Esophagus mucosa (tissue), 1 donor: ENCODE data around the gene GALNTL6. TPM values are rescaled to one million over a fixed set of nuclear protein-coding genes. Genes with fewer than 3 reads are reported as not detected.
A peak's percentile ranks its signal among the peaks of the same experiment; 100 is the strongest.

Experiments
- ATAC-seq: fragments of 200-7000 bp; cut with Tn5 transposase; one replicate; pipeline ENCODE4 v1.9.1; 2020
- total RNA-seq: library from RNA; stranded (reverse); gene quantifications from one replicate; pipeline ENCODE4 v1.2.4, GENCODE V29; 2023
- donor health status: DM: yes; HTN: yes; CAD: no.

GALNTL6 gene
- total RNA-seq, result not detected

DNA sequence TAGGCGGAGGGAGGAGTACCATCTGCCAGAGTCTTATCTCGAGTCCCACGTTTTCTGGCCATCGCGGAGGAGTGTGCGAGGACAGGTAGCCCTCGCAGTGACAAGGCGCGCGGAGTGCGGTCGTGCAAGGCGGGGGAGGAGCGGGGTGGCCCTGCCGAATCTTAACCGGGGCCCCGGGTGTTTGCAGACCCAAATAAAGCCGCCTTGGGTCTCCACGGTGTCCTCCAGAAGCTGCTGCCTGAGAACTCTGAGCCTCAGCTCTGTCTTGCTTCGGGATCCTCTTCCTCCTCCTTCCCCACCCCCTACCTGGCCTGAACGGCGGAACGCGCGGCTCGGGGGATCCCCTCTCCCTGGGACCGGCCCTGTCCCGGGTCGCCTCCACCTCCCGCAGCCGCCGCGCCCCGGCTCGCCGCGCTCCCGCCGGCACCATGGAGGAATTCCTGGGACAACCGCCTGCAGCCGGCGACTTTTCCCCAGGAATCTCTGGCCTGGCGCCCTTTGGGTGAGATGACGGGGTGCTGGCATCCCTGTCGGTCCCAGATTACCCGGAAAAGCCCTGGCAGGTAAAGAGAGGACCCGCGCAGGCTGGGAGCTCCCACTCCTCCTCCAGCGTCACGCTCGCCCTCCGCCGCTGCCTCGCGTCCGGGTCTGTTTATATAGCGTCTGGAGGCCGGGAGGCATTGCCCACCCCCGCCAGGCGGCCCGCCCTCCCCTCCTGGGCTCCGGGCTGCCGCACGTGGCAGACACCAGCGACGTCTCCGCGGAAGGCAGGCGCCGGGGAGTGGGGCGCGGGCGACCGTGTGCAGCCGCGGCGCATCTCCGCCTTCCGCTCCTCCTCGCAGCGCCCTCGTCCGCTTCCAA lies at the start of gene GALNTL6:
Gene GALNTL6 (plus strand): TSS at position 740 of the 861 bp plus-strand sequence.
- peak; percentile 22 for ATAC-seq

DNA sequence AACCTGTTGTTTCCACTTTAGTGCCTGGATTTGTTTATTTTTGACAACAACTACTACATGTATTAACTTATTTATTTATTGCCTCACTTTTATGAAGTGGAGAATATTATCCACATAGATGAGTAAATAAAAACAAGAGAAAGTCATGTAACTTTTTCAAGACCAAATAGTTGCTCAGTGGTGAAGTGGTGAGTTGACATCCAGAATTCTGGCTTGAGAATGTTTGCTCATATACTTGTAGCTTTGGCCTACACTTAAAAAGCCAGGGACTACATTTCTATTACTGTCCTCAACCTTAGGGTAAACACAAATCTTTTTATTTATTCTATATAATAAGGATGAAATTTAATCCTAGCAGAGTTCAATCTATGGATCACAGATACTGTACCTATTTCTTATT lies 47.7 kb upstream of the GALNTL6 start:
- ATAC-seq, result no peak

DNA sequence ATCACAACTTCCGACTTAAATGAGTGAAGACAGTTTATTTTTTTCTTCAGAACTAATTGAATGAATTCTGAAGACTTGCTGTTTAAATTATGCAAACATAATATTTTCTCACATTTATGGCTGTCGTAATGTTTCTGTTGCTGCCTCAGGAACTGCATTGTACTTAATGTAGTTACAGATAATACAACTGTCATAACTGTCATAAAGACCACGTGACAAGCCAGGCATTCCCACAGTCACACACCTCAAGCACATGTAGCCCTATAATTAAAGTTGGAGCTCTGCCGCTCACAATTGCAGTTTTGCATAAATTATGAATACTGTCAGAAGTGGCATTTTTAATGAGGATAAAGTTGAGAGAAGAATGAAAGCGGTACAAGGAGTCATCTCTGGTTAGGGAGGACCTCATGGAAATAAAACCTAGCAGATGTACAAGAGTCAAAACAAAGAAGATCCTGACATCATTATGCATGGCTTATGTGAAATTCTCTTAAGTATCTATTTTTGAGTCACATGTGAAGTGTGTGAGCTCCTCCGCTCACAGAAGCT lies 38.5 kb upstream of the GALNTL6 start:
- no peak for ATAC-seq

DNA sequence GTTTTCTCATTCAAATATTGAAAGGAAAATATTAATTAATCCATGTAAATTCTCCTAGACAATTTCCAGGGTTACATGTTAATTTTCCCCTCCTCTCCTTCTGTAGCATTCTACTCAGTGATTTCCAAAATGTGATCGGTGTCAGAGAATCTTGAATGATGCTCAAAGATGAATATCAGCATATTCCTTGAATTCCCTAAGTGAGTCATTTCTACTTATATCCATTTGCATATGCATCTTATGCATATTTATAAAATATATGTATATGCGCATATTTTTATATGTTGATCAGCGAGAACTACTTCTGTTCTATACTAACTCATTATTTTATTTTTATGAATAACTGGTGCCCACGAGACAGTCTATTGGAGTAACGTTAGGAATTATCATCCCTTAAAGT lies 33.9 kb upstream of the GALNTL6 start:
- ATAC-seq, result no peak

DNA sequence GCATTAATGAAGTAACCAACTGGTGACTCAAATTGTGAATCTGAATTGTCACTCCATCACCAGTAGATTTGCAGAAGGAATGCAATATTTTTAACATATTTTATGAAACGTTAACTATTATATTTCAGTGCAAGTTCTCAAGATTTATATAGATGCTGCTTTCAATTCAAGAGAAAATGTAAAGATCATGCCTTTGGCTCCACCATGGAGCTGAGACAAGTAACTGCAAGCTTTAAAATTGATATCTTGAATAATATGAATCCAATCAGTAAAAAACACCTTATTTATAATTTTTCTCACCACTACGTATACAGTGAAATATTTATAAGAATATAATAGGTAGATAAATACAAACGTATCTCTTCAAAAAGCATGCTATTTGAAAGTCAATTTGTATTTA lies 27.8 kb upstream of the GALNTL6 start:
- no peak for ATAC-seq

DNA sequence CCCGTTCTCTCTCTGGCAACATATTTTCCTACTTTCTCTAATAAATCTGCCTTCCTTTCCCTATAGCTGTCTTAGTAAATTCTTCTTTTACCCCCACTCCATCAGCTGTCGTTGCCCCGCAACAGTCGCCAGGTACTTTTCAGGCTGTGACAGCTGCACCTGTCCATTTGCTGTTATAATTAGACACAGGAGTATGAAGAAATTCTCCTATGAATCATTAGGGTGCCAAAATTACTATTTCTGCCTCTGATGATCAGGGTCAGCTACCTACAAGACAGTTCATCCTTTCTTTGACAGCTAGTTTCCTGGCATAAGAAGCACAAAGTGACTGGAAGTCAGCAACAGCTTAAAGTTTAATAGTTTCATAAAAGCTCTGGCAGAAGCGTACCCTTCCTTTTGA lies 19.5 kb upstream of the GALNTL6 start:
- ATAC-seq, result no peak

DNA sequence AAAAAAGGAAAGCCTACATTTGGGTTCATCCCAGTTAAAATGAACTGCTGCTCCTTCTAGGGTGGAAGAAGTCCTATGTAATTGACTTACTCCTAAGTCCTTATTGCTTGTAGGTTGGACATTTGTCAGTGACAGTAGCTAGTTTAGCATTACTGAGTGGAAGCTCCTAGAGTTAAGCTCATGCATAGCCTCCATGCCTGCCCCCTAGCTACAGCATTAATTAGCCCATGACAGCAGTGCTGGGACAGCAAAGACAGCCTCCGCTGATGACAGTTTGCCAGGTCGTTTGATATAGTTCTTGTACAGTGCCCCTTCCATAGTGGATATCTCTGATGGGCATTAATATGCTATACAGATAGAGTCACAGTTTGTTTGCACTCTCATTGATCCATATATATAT lies 18.7 kb upstream of the GALNTL6 start:
- no peak for ATAC-seq

DNA sequence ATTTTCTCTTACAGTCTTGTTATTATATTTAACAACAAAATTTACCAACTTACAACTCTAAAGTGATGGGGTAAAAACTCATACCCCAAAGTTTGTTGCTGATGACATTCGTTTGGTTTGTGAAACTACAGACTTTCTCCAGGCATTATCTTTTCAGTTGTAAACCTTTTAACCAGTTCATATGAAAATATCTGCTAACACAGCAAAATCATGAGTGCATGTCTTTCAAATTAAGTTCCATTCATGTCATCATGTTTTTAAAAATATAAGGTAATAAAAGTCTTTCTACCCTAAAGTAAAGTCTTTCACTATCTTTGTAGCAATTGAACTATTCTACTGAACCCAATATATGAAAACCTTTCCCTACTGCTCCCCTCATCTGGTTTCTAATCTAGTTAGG lies 3.4 kb upstream of the GALNTL6 start:
- no peak for ATAC-seq

DNA sequence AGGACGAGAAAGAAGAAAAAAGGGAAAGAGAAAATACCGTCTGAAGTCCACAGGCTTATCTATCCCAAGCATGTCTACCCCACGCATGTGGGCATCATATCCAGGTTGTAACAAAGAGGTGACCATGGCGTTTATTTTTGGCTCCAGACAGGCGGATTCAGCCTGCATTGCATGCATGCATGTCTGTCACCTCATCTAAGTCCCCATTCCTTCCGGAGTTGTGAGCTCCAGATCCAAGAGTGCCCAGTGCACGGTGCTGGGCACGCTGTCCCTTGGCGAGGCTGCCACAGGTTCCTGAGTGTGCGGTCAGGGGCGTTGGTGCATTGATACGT lies 905 bp upstream of the GALNTL6 start:
- no peak for ATAC-seq

DNA sequence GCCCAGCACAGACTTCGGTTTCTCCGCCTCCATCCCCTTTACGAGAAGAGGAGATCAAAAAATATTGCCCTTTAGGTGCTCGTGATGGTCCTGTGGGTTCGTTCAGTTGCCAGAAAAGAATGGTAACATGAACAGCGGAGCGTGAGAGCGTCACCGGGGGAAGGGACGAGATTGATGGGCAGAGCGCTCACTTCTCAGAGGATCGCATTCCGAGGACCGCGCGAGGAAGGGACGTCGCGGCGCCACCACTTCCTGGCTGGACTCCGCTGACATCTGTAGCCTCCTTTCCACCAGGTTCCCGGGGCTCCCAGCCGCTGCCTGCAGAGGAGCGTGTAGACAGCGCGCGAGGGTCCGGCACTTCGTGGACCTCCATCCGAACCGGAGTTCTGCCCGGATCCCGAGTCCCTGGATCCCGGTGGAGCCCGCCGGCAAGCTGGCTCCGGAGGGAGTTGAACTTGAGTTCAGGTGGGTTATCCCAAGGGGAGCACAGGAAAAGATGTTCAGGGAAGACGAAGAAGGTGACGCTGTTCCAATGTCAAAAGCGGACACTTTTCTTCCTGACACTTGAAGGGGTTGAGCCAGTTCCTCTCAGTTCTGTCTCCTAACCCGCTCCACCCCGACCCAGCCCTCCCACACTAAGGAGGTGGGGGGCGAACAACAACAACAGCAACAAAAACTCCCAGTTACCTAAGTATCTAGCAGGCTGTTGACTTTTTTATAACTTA lies 484 bp downstream of the GALNTL6 start:
- no peak for ATAC-seq

DNA sequence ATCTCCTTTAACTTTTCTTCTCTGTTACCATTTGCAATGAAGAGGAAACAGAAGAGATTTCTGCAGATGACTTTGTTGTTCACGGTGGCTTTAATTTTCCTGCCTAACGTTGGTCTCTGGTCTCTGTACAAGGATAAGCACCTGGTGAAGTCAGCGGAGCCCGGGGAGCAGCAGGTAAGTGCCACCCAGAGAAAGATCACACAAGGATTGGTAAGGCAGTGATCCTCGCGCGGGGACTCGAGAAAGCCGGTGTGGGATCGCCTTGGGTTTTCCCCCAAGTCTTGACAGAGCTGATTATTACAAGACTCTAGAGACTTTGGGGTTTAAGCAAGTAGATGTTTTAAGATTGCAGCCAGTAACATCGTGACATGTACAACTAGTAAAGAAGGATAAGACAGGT lies 1.3 kb downstream of the GALNTL6 start:
- ATAC-seq, result no peak

DNA sequence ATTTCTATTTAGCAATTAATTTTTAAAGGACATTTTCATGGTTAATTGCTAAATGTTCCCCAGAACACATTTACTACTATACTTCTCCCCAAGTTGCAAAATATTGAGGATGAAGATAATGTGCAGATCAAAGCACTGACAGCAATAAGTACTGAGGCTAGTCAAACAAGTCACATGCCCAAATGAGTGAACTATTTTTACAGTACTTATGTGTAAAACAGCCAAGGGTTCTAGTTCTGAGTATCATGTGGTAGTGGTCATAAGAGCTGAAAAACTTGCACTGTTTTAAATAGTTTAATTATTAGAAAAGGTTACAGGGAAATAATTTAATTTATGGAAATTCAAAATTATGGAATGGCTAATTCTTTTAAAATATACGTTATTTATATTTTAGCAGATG lies 3.8 kb downstream of the GALNTL6 start:
- no peak for ATAC-seq

DNA sequence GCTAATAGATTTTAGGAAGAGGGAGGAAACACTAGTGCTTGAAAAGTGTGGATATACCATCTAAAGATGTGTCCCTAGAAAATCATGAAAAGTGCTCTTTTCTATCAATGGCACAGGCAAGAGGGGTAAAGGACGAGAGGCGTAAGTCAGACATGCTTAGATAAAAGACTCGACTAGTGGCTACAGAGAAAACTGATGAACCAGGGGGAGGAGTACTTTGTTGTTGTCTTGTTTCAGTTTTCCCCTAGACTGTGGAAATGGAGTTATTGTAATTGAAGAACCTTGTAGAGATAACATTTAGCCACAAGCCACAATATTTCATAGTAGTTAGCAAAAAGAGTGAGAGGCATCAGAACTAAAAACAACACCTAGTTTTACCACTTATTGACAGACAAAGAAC lies 21.4 kb downstream of the GALNTL6 start:
- no peak for ATAC-seq

DNA sequence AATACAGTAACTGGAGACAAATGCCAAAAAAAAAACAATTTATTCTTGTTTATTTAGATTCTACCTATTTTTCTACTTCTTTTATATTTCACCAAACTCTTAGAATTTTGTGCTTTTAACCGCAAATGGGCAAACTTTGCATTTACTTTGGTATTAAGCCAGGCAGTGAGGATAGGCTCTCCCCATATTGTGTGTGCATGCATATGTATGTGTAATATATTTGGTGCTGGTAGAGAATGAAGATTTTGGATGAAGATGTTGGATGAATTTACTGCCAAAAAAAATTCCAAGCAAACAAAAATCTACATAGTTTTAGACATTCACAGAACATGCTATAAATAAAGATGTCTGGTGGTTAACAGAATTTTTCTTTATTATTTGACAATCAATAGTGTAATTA lies 30.3 kb downstream of the GALNTL6 start:
- ATAC-seq, result no peak

DNA sequence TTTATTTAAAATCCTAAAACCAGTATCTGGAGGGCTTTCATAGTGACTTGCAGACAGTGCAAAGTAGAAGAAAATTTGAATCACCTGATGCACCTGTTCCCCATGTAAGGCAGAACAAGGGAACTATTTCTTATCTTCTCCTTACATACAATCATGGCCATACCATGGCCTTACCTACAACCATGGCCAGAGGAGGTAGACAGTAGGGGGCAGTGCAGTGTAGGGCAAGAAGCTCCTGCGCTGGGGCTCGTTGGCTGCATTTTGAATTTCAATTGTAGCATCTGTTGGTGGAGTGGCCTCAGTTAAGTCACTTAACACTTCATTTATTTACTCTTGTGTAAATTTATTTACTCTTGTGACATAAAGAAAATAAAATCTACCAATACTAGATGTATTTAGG lies 33.0 kb downstream of the GALNTL6 start:
- no peak for ATAC-seq

DNA sequence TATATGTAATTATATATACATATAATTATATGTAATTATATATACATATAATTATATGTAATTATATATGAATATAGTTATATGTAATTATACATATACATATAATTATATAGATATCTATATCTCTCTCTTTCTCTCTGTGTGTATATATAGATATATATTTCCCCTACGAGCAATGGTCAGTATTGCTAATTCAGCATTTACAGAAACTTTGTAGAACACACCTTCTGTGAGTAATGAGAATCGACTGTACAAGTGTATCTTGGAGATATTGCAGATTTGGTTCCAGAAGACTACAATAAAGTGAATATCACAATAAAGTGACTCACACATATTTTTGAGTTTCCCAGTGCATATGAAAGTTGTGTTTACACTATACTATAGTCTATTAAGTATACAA lies 33.7 kb downstream of the GALNTL6 start:
- ATAC-seq, result no peak

DNA sequence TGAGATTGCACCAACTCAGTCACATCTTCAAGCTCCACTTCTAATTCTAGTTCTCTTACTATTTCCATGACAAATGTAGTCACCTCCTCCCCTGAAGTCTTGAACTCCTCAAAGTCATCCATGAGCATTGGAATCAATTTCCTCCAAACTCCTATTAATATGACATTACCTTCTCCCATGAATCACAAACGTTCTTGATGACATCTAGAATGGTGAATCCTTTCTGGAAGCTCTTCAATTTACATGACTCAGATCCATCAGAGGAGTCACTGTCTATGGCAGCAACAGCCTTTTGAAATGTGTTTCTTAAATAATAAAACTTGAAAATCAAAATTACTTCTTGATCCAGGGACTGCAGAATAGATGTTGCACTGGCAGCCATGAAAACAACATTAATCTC lies 34.5 kb downstream of the GALNTL6 start:
- no peak for ATAC-seq

DNA sequence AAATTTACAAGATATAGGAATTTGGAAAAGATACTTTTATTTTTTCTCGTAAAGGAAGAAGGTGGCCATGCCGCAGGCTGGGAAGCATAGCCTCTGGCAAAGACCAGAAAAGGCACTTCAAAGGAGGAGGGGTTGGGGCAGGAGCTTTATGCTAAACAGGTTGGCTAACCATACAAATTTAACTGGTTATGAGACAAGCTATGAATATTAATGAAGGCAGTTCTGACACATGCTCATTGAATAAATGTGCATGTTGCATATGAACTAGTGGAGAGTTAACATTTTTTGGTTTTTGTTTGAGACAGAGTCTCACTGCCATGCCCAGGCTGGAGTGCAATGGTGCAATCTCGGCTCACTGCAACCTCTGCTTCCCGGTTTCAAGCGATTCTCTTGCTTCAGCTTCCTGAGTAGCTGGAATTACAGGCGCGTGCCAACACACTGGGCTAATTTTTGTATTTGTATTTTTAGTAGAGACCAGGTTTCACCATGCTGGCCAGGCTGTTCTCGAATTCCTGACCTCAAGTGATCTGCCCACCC lies 36.5 kb downstream of the GALNTL6 start:
- ATAC-seq, result no peak

DNA sequence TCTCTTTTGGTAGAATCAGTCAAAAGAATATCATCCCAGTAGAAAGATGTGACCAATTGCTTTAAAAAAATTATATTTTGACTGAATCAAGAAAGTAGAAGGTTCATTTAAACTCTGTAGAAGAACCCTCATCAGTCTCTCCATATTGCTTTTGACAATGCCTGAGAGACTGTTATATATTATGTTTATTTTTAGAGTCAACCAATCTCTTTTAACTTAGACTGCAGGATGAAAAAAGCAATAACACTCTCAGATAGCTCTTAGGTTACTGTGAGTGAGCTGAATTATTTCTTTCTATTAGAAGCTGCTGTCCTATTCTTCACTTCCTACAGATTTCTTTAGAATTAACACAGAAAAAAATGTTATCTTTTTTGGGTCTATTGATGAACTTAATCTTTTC lies 38.1 kb downstream of the GALNTL6 start:
- no peak for ATAC-seq

DNA sequence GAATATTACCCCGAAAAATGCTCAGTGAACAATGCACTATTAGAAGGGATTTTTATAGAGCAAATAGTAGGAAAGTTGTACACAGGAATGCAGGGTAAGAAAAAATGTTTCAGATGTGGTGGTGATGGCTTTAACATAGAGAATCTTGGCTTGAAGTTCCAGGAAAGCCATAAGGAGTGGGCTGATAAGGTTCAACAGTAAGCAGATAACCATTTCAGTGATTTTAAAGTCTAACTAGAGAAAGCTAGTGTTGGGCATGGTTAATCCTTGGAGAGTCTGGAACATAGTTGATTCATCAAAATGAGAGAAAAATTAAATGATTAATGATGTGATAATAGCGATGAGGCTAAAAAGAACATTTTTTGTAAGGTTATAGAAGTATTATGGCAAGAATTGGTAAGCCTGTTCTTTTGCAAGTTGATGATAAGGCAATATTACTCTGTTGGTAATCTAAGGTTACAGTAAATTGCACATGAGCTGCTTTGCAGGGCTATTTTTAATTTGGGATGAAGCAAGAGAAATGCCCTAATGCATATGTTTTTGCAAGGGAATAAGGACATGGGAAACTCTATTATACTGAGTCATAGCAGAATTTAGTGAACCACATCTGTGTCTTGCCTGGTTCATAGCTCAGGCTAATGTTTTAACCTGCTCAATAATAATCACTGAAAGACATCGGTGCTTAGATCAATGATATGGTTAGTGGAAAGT lies 44.3 kb downstream of the GALNTL6 start:
- ATAC-seq, result no peak

DNA sequence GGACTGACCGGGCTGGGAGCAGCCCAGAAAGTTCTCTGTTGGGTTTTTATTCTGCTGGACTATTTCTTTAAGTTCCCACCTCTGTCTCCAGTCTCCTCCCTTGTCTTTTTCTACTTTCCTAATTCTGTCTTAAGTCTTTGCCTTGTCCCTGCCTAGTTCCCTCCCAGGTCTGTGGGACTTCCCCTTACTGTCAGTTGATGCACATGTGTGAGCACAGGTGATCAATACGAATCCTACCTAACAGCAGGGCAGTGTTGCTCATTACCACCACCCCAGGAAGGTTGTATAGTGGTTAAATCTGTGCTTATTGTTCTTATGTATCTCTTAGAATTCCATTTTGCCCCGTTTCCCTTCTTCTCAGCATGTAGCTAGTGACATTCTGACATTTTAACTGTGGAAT lies 62.1 kb downstream of the GALNTL6 start:
- ATAC-seq, result no peak

DNA sequence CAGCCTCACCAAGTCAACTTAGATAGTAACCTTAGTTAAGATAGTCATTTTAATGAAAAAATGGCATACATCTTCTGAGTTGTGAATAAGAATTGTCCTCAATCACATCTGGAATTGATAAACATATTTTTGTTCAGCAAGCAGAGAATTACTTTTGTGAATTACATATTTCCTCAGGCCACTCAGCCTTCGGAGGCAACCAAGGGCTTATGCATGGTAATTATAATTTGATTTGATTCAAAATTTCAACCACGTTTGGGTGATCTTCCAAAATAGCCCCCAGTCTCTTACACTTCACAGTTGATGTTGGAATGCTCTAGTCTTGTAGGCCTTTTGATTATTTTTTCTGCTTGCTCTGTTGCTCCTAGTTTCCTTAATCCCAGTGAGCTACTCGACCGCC lies 63.4 kb downstream of the GALNTL6 start:
- ATAC-seq, result no peak

DNA sequence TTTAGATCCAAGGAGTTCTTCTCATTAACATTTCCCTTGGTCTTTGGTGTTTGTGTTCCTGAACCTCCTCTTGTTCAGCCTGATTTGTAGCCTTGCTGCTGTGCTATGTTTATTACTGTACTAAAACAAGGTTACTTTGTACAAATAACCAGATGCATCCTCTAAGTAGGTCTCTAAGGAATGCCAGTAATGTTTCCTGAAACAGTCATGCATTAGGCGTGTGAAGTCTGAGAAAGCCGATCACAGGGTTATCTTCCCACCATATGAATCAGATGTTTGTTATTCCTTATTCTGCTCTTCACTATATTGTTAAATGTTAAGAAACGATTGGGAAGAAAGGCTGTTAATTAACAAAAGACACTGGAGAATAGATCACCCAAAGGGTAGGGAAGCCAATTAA lies 66.9 kb downstream of the GALNTL6 start:
- no peak for ATAC-seq
